NCI-H2227 (cell line): ENCODE data around the gene OTOGL.
"Not testable (repeated sequence)": the region's sequence is repeated elsewhere in the genome, so short reads cannot be mapped to it uniquely, and the experiment has no call there.

ENCODE experiments used
- DNase-seq: peaks from one replicate; lab custom pipeline; 2025; ENCODE audit not compliant: unreplicated experiment; lab: John Stamatoyannopoulos, UW

OTOGL gene

DNA sequence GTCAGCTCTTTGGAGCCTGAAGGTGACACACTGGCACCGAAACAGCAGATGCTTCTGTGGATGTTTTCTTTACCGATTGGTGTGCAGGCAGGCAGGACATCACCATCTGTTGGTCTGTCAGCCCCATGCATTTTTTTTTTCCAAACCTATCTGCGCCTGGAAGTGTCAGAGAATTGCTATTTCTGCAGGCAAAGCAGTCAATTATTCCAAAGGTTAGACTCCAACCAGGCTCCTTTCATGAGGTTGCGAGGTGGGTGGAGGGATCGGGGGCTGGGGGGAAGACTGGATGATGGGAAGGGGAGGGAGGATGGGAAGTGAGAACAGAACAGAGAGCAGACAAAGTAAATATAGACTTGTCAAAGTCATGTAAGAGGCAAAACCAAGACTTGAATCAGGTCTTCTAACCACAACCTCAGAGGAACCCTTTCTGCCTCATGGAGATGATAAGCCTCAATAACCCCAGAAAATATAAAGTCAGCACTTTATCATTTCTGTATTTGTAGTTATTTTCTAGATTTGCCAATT is 117.7 kb downstream of the OTOGL start:
- peak; percentile 82 for DNase-seq

GRCh38 chr12:80218925-80219324 is 119.6 kb downstream of the OTOGL start:
- DNase-seq: not testable (repeated sequence)

- DNase-seq: no peak
Observed at GRCh38 chr12:80219345-80219744, 120.0 kb downstream of the OTOGL start.

DNA sequence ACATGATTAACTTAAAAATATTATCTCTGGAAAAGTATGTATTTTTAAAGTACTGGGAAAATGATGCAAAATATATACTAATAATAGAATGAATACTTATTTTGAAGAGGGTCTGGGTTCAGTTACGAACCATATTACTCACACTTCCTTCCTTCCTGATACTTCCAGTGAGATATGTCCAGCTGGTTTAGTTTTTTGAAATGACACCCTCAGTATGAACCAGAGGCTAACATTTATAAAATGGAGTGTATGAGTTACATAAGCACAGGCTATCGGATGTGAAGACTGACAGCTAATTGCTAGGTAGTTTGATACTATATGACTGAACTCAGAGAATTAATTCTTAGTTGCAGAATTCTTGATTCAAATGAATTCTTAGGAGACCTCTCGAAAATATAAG is 122.9 kb downstream of the OTOGL start:
- no peak for DNase-seq

- DNase-seq: no peak
Observed at GRCh38 chr12:80226576-80226975, 127.2 kb downstream of the OTOGL start.

DNA sequence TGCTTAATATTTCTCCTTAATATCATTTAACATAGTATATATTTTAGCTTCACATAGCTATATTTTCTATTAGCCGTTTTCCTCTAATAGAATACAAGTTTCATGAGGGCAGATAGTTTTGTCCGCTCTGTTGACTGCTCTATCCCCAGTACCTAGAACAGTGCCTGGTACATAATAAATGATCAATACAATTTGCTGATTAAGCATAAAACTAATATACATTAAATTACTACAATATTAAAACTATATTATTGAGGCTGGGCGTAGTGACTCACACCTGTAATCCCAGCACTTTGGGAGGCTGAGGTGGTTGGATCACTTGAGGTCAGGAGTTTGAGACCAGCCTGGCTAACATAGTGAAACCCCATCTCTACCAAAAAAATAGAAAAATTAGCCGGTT is 128.6 kb downstream of the OTOGL start:
- DNase-seq: not testable (repeated sequence)

- peak; percentile 69 for DNase-seq
Observed at GRCh38 chr12:80230068-80230467, 130.7 kb downstream of the OTOGL start.

GRCh38 chr12:80232837-80233236 is 133.5 kb downstream of the OTOGL start:
- no peak for DNase-seq

- no peak for DNase-seq
Observed at GRCh38 chr12:80233926-80234325, 134.6 kb downstream of the OTOGL start.

- DNase-seq: no peak
Observed at GRCh38 chr12:80234667-80235066, 135.3 kb downstream of the OTOGL start.

DNA sequence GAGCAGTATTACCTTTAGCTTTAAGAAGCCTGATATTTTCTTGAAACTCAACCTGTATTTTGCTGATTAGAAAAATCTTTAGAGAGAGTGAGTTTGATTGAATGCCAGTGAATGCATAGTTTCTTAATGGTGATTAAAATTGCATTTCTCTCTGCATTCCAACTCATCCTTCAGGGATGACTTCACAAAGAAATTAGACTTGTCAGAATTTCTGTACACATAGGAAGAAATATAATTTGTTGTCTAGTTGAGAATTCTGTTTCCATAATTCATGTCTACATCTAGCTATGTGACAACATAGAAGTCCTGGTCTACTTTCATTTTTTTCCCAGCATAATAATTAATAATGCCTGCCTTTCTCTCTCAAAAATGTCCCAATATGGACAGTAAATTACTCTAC is 136.6 kb downstream of the OTOGL start:
- DNase-seq: no peak

DNA sequence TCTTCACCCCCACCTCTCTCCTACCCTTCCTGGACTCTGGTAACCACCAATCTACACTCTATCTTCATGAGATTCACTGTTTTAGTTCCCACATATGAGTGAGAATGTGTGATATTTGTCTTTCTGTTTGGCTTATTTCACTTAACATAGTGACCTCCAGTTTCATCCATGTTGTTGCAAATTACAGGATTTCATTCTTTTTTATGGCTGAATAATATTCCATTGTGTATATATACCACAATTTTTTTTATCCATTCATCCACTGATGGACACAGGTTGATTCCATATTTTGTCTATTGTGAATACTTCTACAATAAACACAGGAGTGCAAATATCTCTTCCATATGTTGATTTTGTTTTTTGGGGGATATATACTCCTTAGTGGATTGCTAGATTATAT is 140.5 kb downstream of the OTOGL start:
- no peak for DNase-seq

GRCh38 chr12:80241576-80242273 is 142.4 kb downstream of the OTOGL start:
- DNase-seq: no peak

DNA sequence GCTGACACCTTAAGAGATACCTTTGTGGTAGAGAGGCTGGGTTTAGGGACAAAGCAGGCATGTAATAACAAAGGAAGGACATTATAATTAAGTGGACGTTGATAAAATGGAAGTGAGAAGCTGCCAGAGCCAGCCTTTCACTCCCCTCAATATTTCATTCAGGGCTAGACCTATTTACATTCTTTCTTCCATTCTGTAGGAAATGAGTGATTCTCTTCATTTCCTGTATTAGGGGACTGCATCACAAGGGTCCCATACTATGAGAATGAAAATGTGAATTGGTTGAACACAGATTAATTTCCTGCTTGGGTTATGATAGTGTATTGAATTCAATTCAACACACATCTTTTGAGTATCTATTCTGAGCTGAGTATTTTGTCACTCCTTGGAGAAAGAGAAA is 143.0 kb downstream of the OTOGL start:
- DNase-seq: no peak

- not testable (repeated sequence) for DNase-seq
Observed at GRCh38 chr12:80249581-80249980, 150.2 kb downstream of the OTOGL start.

DNA sequence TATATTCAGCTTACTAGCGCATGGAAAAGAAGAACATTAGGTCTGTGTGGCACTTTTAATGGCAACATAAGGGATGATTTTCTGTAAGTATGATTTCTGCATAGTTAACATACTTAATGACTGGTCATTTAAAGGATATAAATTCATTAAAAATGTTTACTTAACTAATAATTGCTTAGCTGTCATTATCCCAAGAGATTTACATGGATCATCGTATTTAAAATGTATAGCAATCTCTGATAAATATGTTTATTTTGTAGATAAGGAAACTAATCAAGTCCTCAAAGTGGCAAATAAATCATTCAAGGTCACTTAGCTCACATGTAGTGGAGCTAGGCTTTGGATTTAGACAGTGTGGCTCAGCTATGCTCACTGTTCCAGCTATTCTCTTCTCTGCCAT is 158.6 kb downstream of the OTOGL start:
- DNase-seq: no peak

- DNase-seq: no peak
Observed at GRCh38 chr12:80260269-80260668, 160.9 kb downstream of the OTOGL start.

GRCh38 chr12:80261403-80261802 is 162.1 kb downstream of the OTOGL start:
- DNase-seq: no peak

GRCh38 chr12:80262346-80262745 is 163.0 kb downstream of the OTOGL start:
- no peak for DNase-seq

DNA sequence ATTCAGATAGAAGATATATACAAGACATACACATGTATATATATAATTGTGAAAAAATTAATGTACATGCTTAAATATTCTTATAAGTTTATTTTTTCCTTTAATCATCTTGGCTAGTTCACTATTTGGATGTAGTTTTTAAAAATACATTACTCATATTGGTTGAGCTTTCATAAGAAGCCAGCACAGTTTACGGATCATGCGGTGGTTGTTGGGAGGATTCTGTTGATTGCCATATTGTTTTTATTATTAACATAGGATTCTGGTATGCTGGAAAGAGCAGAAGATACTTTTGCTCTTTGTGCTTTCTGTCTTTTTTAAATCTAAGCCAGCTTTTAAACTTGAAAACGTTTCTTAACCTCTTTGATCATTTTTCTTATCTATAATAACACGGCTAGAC is 163.4 kb downstream of the OTOGL start:
- no peak for DNase-seq

- no peak for DNase-seq
Observed at GRCh38 chr12:80264386-80264785, 165.0 kb downstream of the OTOGL start.

- no peak for DNase-seq
Observed at GRCh38 chr12:80264891-80265290, 165.6 kb downstream of the OTOGL start.
